Esophagus squamous epithelium (tissue), 5 donors: ENCODE results near the gene ZC3H10. TPM values are rescaled to one million over a fixed set of nuclear protein-coding genes. Genes with fewer than 3 reads are reported as not detected.

Source experiments
- DNase-seq: peaks from one replicate; lab custom pipeline; 2025; lab: John Stamatoyannopoulos, UW
- H3K27ac ChIP-seq, 4 donors: fragments of 200-600 bp; sonication (generic); one replicate each; pipeline ENCODE4 v1.5.1; 2016 to 2019; ENCODE audit warnings: mild to moderate bottlenecking in 1 of 4
- H3K27me3 ChIP-seq, 4 donors: fragments of 200-600 bp; sonication (generic); 1 replicate in 3 of 4; 2 replicates in 1 of 4; pipeline versions ENCODE4 v1.5.1 to v1.6.0; 2017 to 2021; ENCODE audit warnings: antibody characterized with exemption in 1 of 4
- H3K36me3 ChIP-seq, 3 donors: fragments of 200-600 bp; sonication (generic); one replicate each; pipeline ENCODE4 v1.5.1; 2016 to 2019
- H3K4me1 ChIP-seq, 3 donors: fragments of 200-600 bp; sonication (generic); one replicate each; pipeline ENCODE4 v1.5.1; 2017 to 2019
- H3K4me3 ChIP-seq, 4 donors: fragments of 200-600 bp; sonication (generic); 1 replicate in 3 of 4; 2 replicates in 1 of 4; pipeline ENCODE4 v1.5.1; 2016 to 2019; ENCODE audit warnings: mild to moderate bottlenecking in 2 of 4, moderate library complexity in 1 of 4
- H3K9me3 ChIP-seq, 3 donors: fragments of 200-600 bp; sonication (generic); one replicate each; pipeline ENCODE4 v1.5.1; 2016 to 2019
- CTCF ChIP-seq, 6 experiments: fragments of 450-650 bp in 4 of 6; fragments of 200-600 bp in 2 of 6; sonication (generic) in 2 of 6; IDR thresholded peaks; one replicate each; pipeline ENCODE4 v1.5.1; 2016 to 2019; ENCODE audit warnings: antibody characterized with exemption in 6 of 6, mild to moderate bottlenecking in 4 of 6, moderate library complexity in 4 of 6
- POLR2A ChIP-seq, 4 donors: fragments of 450-650 bp; IDR thresholded peaks; one replicate each; pipeline ENCODE4 v1.6.1; 2017; ENCODE audit warnings: antibody characterized with exemption in 4 of 4, mild to moderate bottlenecking in 4 of 4, moderate library complexity in 3 of 4
- WGBS, 2 donors: methylation state at CpG; one replicate each; pipeline ENCODE4 v1.1.5; 2018; 5-methylcytosine and 5-hydroxymethylcytosine counted together
- intact Hi-C: fragments of 100-400 bp; cut with DNase I; formaldehyde crosslinking; loops from one replicate; pipeline ENCODE4 v1.15.0; 2022
- total RNA-seq, 4 donors: library from RNA; depleted of rRNA; stranded (reverse); fragments of >200 nt; gene quantifications; one replicate each; pipeline ENCODE4 v1.1.0, GENCODE V29; 2016
- donor health status: DM: yes; HTN: yes; CAD: no.

The ZC3H10 gene
- total RNA-seq, 4 donors from 2014 or later = 1.5 to 3.8 (median 2.3) TPM

GRCh38 chr12:56078931-56079722 lies 38.9 kb upstream of the ZC3H10 start:
- no peak for DNase-seq
- intact Hi-C loops = no loop called here
- TF ChIP-seq CTCF (IDR thresholded peaks at IDR 0.05) (peak; percentile 18 to 94 (median 82)), POLR2A (IDR thresholded peaks at IDR 0.05) (peak in 1 of 4 donors; percentile 14)
- peaks cover 0 to 12% (median 0%) of the 10 kb centered on the region in 4 donors for H3K27me3 ChIP-seq
- H3K4me1 ChIP-seq = peaks cover 4 to 60% (median 6%) of the 10 kb centered on the region in 3 donors
- peaks cover 0 to 22% (median 0%) of the 10 kb centered on the region in 3 donors for H3K36me3 ChIP-seq
- WGBS, 2 donors = 1 to 7% methylated on average over 27 to 39 of the region's 50 CpGs
- peak overlapping the region; percentile 90 to 99 (median 94) for H3K27ac ChIP-seq
- H3K9me3 ChIP-seq = no peaks in the 10 kb centered on the region
- H3K4me3 ChIP-seq = peak overlapping the region; percentile 67 to 82 (median 78)

GRCh38 chr12:56079723-56080555 lies 38.1 kb upstream of the ZC3H10 start, which contains the start of gene ERBB3:
TSS of gene ERBB3 (plus strand) at chr12:56080165. CDS start at chr12:56080301, 136 bp downstream.
- peak in 3 of 6 experiments; percentile 18 to 48 (median 32) for TF ChIP-seq CTCF (IDR thresholded peaks at IDR 0.05)
- peak in 2 of 4 donors; percentile 36 to 63 for TF ChIP-seq POLR2A (IDR thresholded peaks at IDR 0.05)
- H3K4me1 ChIP-seq = peaks cover 4 to 63% (median 6%) of the 10 kb centered on the region in 3 donors
- intact Hi-C loops = no loop called here
- H3K27me3 ChIP-seq = peaks cover 0 to 12% (median 0%) of the 10 kb centered on the region in 4 donors
- H3K27ac ChIP-seq = peak within 1 kb of the TSS; percentile 90 to 99 (median 94)
- no peak for DNase-seq
- 1% methylated on average over 15 to 29 of the region's 59 CpGs for WGBS, 2 donors
- no peaks in the 10 kb centered on the region for H3K9me3 ChIP-seq
- H3K4me3 ChIP-seq = peak within 1 kb of the TSS; percentile 67 to 82 (median 78)
- peaks cover 0 to 30% (median 0%) of the 10 kb centered on the region in 3 donors for H3K36me3 ChIP-seq

GRCh38 chr12:56080556-56081138 lies 37.4 kb upstream of the ZC3H10 start:
- peak overlapping the region; percentile 90 to 99 (median 94) for H3K27ac ChIP-seq
- TF ChIP-seq POLR2A (IDR thresholded peaks at IDR 0.05) (peak in 1 of 4 donors; percentile 36), CTCF (IDR thresholded peaks at IDR 0.05) (no peak)
- 37% methylated on average over 2 of the region's 20 CpGs; no CpG with 5 or more reads in 1 of the 2 donors for WGBS, 2 donors
- no peaks in the 10 kb centered on the region for H3K9me3 ChIP-seq
- H3K4me1 ChIP-seq = peaks cover 4 to 71% (median 6%) of the 10 kb centered on the region in 3 donors
- H3K27me3 ChIP-seq = peaks cover 0 to 12% (median 0%) of the 10 kb centered on the region in 4 donors
- intact Hi-C loops = no loop called here
- no peak for DNase-seq
- H3K36me3 ChIP-seq = peaks cover 0 to 37% (median 0%) of the 10 kb centered on the region in 3 donors
- H3K4me3 ChIP-seq = peak overlapping the region; percentile 67 to 82 (median 78)

GRCh38 chr12:56081393-56082347 lies 36.4 kb upstream of the ZC3H10 start:
- intact Hi-C loops = no loop called here
- Histone ChIP-seq H3K9me3 (no peaks in the 10 kb centered on the region), H3K4me3 (peak overlapping the region; percentile 67 to 82 (median 78)), H3K27ac (peak overlapping the region; percentile 90 to 99 (median 94)), H3K4me1 (peaks cover 4 to 81% (median 6%) of the 10 kb centered on the region in 3 donors), H3K36me3 (peaks cover 0 to 42% (median 0%) of the 10 kb centered on the region in 3 donors), H3K27me3 (peaks cover 0 to 12% (median 0%) of the 10 kb centered on the region in 4 donors)
- no peak for TF ChIP-seq POLR2A (IDR thresholded peaks at IDR 0.05)
- no peak for TF ChIP-seq CTCF (IDR thresholded peaks at IDR 0.05)
- WGBS, 2 donors = 45 to 71% methylated on average over 1 to 5 of the region's 6 CpGs
- no peak for DNase-seq
